Measurements from ENCODE around the gene GTF2E1. TPM values are rescaled to one million over a fixed set of nuclear protein-coding genes. Genes with fewer than 3 reads are reported as not detected.

GTF2E1 gene
- total and polyA plus RNA-seq, 10 of the 15 experiments (the other 5 are each of a cell fraction or from before 2014, with no cell fraction given): 9.2 to 24.9 (median 16.2) TPM

DNA sequence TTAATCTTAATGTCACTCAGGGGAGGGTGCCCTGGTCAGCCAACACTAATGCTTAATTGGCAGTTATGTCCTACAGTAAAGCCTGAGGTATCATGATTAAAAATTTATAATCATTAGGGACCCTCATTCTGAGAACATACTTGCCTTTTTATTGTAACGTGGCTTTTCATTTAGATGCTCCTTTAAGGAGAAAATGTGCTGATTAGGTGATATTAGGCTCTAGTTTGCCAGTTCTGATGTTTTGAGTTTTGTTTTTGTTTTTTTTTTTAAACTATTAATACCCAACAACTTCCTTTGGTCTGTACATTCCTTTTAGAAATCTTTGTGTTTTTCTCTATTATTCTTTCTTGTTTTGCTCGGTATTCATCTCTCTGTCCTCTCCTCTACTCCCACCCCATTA, 10.3 kb downstream of the GTF2E1 start:
- Histone ChIP-seq H3K36me3 (ENCODE audit: control insufficient read depth in 2 of 2, insufficient read depth in 2 of 2, low read length in 1 of 2) (peaks cover 0 to 10% of the 10 kb centered on the region in 2 experiments; a peak in 3 of 4 replicates), H3K9ac (ENCODE audit: control insufficient read depth, insufficient read depth, low read length) (no peak overlapping the region), H2AFZ (ENCODE audit: control insufficient read depth, low read depth, low read length) (no peak overlapping the region), H3K9me3 (replicated peaks; ENCODE audit: control insufficient read depth, insufficient read depth, low read length) (peaks cover 4% of the 10 kb centered on the region), H3K79me2 (ENCODE audit: control insufficient read depth, insufficient read depth, low read length) (peaks cover 22% of the 10 kb centered on the region), H4K20me1 (ENCODE audit: control insufficient read depth, insufficient read depth) (no peaks in the 10 kb centered on the region), H3K4me3 (no peak overlapping the region), H3K27me3 (replicated peaks in 1 of 2; ENCODE audit: control insufficient read depth in 2 of 2, insufficient read depth in 2 of 2, low read length in 1 of 2) (no peaks in the 10 kb centered on the region), H3K4me2 (ENCODE audit: control insufficient read depth, insufficient read depth) (no peak overlapping the region), H3K4me1 (ENCODE audit: control insufficient read depth, insufficient read depth, low read length) (no peaks in the 10 kb centered on the region), H3K27ac (ENCODE audit: control insufficient read depth, insufficient read depth) (no peak overlapping the region)
- DNase-seq (ENCODE audit: low read depth, low spot score) (no peak), FAIRE-seq (no peak), ATAC-seq (no peak; the same call in 2 of the 3 replicates)
- no TSS peak for BruUV-seq (replicated peaks)
- intact Hi-C loops (cut with micrococcal nuclease; ENCODE audit: unreplicated experiment): no loop called here
- ChIA-PET RAD21 (ENCODE audit: unreplicated experiment) (no interaction called here), SMC1A (ENCODE audit: uncharacterized antibody, unreplicated experiment) (interaction anchor here (0.6 to 3.4 kb wide), 4 partner anchors 9 to 42 kb away, joined by 3 to 20 read pairs (median 5); no protein-coding TSS in a partner anchor), CTCF (interaction anchor here (1.4 kb wide), 1 partner anchor 42 kb away, joined by 4 read pairs; no protein-coding TSS in a partner anchor), POLR2A (interaction anchor here (1.2 to 3.3 kb wide), 2 partner anchors 11 to 19 kb away, joined by 3 to 13 read pairs; partner anchors contain the start of genes GTF2E1 and RABL3)
- in situ Hi-C loops (cut with MboI): no loop called here
- 100% methylated on average over 2 of the region's 2 CpGs for WGBS (ENCODE audit: insufficient coverage, insufficient replicate concordance, low lambda C conversion rate, missing lambda C conversion rate)
- TF ChIP-seq, protein P1, sequence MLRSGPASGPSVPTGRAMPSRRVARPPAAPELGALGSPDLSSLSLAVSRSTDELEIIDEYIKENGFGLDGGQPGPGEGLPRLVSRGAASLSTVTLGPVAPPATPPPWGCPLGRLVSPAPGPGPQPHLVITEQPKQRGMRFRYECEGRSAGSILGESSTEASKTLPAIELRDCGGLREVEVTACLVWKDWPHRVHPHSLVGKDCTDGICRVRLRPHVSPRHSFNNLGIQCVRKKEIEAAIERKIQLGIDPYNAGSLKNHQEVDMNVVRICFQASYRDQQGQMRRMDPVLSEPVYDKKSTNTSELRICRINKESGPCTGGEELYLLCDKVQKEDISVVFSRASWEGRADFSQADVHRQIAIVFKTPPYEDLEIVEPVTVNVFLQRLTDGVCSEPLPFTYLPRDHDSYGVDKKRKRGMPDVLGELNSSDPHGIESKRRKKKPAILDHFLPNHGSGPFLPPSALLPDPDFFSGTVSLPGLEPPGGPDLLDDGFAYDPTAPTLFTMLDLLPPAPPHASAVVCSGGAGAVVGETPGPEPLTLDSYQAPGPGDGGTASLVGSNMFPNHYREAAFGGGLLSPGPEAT (IDR thresholded peaks at IDR 0.05; ENCODE audit: low read depth): no peak
- TF ChIP-seq CREB1 (IDR thresholded peaks at IDR 0.05; ENCODE audit: low read depth): no peak
- no peak for TF ChIP-seq RAD21 (IDR thresholded peaks at IDR 0.05; ENCODE audit: insufficient read depth, low read depth, low read length)
- TF ChIP-seq CHD1 (IDR thresholded peaks at IDR 0.05; ENCODE audit: low read depth, low read length): no peak
- no peak for TF ChIP-seq PRDM15 (CRISPR knock-in tag; IDR thresholded peaks at IDR 0.05)
- TF ChIP-seq SREBF1 (IDR thresholded peaks at IDR 0.05; ENCODE audit: low read length): no peak
- TF ChIP-seq ZNF622 (IDR thresholded peaks at IDR 0.05): no peak
- no peak for TF ChIP-seq ZNF384 (IDR thresholded peaks at IDR 0.05; ENCODE audit: borderline replicate concordance, low read depth, low read length)
- TF ChIP-seq ZBTB4 (CRISPR knock-in tag; IDR thresholded peaks at IDR 0.05): no peak
- TF ChIP-seq MEF2A (IDR thresholded peaks at IDR 0.05; ENCODE audit: insufficient read depth, low read depth, low read length): no peak
- no peak for TF ChIP-seq SPI1 (IDR thresholded peaks at IDR 0.05; ENCODE audit: borderline replicate concordance, insufficient read depth, low read depth, low read length)
- TF ChIP-seq, protein P2, sequence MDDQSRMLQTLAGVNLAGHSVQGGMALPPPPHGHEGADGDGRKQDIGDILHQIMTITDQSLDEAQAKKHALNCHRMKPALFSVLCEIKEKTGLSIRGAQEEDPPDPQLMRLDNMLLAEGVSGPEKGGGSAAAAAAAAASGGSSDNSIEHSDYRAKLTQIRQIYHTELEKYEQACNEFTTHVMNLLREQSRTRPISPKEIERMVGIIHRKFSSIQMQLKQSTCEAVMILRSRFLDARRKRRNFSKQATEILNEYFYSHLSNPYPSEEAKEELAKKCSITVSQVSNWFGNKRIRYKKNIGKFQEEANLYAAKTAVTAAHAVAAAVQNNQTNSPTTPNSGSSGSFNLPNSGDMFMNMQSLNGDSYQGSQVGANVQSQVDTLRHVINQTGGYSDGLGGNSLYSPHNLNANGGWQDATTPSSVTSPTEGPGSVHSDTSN (IDR thresholded peaks at IDR 0.05; ENCODE audit: insufficient replicate concordance, low read depth, low read length): no peak
- no peak for TF ChIP-seq CBX3 (IDR thresholded peaks at IDR 0.05; ENCODE audit: borderline replicate concordance, low read depth)
- no peak for TF ChIP-seq GATAD2B (conservative IDR thresholded peaks at IDR 0.05; ENCODE audit: low read depth)
- no peak for TF ChIP-seq ZNF217 (IDR thresholded peaks at IDR 0.05)
